GM19193 (cell line): ENCODE results near the gene ASCL5.

Experiments used
- POLR2A ChIP-seq: IDR thresholded peaks from 4 replicates; pipeline ENCODE4 v1.6.1; 2011; ENCODE audit not compliant: insufficient read depth, insufficient read length; ENCODE audit errors: extremely low read depth

Gene ASCL5

DNA sequence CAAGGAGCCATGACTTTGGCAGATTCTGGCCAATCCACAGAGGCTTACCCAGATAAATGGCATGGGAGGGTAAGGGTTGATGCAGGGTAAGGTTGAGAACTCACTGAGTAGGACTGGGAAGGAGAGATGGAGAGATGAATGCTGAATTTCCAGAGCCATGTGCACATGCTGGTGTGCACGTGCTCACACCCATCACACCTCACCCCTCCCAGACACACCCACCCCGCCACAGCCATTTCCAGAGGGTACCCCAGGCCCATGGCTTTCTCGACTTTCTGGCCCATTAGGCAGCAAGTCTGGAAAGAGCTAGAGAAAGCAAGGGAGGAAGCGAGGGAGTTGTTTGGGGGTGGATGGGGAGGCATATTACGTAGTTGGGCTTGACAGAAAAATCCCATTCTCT, 16.4 kb downstream of the ASCL5 start:
- TF ChIP-seq POLR2A, result no peak

DNA sequence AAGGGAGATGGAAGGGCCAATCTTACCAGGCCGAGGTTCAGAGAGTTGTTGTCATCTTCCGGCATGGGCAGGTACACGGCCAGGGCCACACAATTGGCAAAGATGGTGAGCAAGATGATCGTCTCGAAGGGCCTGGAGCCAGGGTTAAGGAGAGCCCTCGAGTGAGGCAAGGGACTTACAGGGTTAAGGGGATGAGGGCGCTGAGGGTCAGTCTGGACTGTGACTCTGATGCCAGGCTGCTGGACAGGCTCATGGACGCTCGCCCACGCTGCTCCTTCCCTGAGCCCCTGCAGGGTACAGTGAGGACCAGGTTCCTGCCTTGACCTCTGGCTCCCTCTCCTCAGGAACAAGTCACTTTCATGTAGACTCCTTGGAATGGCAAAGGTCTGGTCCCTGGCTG, 16.8 kb downstream of the ASCL5 start:
- no peak for TF ChIP-seq POLR2A

DNA sequence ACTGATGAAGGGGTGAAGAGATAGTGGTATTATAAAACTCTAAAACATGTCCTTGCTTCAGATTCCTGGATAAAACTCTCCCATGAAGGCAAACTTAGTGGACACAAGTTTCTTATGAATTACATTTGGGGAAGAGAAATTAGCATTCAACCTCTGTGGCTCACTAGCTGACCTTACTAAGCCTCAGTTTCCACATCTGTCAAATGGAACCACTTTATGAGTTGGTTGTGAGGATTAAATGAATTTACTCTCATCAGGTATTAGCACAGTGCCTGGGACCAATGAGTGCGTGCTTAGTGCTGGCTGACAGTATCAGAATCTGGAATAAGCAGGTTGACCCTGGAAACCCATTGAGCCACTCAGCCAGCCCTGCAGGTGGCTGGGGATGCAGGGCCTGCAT, 17.3 kb downstream of the ASCL5 start:
- TF ChIP-seq POLR2A, result no peak

DNA sequence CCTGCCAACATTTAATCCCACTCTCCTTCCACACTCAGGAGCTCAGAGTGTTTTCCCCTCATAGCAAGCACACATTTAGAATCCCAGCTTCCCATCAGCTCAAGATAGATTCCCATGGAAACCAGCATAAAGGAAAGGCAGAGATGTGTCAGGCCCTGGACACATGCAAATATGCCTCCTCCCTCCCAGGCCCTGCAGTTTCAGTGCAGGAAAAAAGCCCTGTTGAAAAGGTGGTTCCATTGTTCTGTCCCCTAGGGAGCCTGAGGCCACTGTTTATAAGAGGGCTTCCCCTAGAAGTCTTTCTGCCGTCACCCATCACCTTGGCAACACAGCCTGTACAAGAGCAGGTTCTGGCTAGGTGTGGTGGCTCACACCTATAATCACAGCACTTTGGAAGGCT, 18.4 kb downstream of the ASCL5 start:
- TF ChIP-seq POLR2A, result no peak

DNA sequence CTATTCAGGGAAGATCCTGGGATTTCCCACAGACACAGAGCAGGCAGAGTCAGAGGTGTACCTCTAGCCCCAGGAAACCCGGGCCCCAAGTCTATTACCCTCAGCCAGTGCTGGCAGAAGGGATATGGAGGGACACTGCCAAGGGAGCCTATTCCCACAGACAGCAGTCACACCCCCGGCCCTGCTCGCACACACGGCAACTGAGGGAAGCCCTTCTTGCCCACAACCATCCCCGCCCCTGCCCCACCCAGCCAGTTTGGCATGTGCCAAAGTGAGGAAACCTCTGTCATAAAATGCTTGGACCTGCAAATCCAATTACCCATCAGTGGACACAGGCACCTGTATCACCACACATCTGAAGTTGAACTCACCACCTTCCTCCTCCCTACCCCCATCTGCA, 21.3 kb downstream of the ASCL5 start:
- no peak for TF ChIP-seq POLR2A

DNA sequence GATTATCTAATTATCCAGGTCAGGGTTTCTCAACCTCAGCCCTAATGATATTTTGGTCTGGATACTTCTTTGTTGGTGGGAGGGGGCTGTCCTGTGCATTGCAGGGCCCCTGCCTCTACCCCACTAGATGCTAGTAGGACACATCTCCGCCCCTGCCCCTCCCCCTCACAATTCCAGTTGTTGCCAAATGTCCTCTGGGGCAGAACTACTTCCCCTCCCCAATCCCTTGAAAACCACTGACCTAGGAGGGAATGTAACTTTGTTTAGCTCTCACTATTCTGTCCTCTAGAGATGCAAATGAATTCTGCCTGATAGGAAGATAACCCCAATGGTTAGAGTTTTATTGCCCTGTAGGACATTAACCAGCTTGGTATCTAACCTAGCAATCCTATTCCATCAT, 22.8 kb downstream of the ASCL5 start:
- no peak for TF ChIP-seq POLR2A

DNA sequence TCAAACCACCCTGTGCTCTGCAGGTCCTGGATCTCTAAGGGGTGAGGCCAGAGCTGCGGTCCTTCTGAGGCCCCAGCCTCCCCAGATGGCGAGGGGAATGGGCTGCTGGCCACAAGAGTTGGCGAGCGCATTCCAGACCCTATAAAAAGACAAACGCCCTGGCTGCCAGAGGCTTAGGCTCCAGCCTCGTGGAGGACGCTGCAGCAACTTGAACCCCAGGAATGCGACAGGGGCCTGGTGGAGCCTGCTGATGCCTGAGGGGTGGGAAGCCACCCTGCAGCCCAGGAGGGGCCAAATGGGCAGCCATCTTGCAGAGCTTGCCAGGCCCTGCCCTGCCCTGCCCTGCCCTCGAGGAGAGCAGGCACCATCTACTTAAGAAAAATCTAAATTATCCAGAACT, 23.3 kb downstream of the ASCL5 start:
- TF ChIP-seq POLR2A, result no peak

DNA sequence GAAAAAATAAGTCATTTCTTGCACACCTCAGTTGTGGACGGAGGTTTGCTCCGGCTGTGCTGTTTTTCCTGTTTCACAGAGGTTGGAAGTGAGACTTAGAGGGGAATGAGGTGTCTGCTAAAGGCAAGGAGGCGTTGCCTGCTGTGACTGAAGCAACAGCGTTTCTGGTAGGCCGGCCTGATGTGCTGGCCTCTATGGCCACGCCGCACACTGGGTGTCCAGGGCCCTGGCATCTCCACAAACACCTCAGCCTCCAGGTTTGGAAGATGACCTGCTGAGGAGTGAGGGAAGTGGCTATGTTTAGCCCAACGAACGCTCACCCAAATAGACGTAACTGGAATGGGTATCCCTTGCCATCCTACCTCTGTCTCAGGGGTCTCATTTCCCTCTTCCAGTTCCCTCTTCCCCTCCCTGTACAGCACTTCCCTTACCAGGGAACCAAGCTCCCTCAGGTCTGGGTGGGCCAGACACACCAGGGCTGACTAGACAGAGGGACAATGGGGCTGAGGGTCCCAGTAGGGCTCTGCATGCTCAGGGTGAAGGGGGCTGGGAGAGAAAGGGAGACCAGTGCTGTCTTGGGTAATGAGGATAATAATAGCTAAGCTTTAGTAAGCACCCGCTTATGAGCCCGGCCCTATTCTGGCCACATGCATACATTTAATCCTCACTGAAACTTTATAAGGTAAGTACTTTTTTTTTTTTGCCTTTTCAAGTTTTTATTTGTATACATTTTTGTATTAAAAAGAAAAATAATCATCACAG, 26.6 kb downstream of the ASCL5 start:
- TF ChIP-seq POLR2A, result no peak

DNA sequence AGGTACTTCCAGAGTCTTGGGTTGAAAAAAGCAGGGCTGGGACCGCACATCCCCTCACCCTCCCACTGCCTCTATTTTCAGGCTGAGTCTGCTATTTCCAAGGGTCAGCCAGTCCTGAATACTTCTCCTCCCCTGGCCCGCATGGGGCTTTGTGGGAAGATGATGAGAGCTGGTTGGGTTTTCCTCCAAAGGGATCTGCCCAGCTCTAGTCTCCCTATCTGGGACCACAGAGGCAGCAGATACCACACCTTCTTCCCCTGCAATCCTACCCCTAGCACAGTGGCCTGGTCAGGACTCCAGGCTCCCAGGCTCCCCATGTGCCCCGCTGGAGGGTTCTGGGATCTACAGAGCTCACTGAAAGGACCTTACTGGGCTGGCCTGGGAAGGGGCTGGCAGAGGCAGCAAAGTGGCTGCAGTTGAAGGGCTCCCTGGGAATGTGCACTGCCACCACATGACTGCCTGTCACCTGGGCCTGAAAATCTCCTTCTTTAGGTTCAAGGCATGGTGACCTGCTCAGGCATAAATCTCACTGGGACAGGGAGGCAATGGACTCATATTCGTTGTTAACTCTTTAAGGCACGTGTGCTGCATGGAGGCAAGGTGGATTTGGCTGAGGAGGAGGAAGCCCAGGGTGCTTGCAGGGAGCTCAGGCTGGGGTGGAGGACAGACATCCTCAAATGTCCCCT, 27.8 kb downstream of the ASCL5 start:
- TF ChIP-seq POLR2A, result no peak

DNA sequence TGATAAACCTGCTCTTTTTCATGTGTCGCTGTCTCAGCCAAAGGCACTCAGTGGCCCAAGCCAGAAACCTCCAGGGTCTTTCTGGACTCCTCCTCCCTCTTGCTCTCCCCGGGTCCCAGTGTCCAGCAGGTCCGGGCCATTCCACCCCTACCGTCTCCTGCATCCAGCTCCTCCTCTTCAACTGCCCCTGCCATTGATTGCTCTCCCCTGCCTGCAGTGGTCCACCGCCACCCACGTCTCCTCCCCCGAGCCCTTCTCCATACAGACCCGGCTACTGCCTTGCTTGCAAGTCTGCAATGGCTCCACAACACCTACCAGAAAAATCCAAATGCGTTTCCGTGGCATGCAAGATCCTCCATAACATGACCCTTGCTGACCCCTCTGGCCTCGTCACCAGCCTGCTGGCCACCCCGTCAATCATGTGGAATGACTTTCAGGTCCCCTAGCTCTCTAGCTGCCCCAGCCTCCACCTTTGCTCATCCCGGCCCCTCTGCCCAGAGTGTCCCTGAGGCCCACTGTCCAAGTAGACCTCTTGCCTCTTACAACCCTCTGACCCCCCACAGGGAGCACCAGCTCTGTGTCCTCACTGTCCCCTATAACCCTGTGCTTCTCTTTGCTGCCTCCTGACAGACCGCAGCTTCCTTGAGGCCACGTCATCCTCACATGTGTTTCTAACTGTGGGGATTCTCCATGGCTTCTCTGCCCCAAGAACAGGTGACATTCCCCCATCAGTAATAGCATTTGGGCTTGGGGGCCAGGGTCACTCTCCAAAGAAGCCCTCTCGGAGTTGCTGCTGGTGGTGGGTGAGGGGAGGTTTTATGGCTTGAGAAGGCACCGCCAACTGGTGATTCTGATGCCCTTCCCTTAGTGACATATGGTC, 29.8 kb downstream of the ASCL5 start:
- no peak for TF ChIP-seq POLR2A

DNA sequence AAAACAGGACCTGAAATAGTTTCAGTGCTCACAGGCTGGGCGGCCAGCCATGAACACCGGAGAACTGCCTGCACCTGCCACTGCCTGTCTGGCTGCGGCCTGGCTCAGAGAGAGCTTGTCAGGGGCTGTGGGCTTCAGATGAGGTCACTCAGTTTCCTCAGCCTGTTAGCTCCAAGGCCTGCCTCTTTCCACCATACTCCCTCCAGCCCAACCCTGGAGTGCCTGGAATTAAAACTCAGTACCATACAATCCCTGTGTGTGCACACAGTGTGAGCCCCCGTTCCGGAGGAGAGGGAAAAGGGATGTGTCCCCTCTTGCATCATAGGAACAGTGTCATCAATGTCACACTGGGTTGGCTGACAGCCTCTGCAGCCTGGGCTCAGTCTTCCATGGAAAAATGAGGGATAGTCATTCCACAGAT, 30.9 kb downstream of the ASCL5 start:
- no peak for TF ChIP-seq POLR2A

DNA sequence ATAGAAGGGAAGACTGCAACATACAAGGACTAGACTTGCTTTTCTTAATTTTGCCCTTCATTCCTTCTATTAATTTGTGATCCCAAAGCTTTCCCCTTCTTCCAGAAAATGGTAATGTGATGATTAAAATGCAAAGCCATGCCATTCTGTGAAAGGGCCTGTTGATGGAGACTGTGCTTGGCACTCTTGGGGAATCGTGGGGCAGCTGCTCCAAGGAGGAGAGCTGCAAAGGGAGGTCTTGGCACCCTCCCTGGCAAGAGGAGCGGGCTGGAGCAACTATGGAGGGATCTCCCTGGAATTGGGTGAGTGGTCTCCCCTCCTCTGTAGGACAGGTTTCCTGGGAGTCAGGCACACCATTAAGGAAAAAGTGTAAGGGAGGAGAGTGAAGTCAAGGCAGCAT, 31.4 kb downstream of the ASCL5 start:
- no peak for TF ChIP-seq POLR2A

DNA sequence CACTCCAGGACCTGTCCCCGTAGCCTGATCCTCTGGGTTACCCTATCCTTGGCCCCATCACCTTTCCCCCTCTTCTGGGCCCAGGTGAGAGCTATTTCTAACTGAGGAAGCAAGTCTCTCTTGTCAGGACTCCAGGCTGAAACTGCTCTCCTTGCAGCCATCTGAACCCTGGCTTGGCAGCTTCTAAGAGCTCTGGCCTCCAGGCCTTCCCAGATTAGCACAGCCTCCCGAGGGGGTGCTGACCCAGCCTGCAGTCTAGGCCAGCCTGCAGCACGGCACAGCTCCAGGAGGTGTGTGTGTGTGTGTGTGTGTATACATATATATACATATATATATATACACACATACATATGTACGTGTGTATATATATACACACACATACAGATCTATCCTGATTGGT, 32.2 kb downstream of the ASCL5 start:
- TF ChIP-seq POLR2A, result no peak

DNA sequence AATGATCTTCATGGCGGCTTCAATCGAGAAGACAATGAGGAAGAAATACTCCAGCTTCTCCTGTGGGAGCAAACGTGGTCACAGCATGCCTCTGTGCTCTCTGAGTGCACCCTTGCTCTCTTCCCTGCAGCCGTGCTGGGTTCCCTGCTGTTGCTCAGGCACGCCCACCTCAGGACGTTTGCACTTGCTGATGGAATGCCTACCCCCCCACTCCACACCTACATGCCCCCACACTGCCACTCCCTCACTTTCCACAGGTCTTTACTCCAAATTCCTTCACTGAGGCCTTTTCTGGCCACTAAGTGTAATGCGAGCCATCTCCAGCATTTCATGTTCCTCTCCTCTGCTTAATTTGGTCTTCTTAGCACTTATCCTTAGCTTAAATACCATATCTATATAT, 33.0 kb downstream of the ASCL5 start:
- no peak for TF ChIP-seq POLR2A

DNA sequence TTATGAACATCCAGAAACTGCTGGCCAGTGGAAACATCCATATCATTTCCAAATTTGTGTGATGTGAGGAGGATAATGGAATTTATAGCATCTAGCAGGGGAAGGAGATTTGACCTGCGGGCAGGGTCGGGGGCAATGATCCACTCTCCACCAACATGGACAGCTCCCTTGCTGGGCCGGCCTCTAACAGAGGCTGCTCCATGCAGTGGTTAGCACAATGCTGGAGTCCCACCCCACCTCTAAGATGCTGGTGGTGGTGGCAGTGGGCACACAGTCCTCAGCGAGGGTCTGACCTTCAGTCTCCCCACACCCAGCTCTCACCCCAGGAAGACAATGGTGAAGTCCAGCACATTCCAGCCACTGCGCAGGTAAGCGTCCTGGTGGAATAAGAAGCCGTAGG, 33.4 kb downstream of the ASCL5 start:
- no peak for TF ChIP-seq POLR2A
